Measurements from ENCODE around the gene DGKI. TPM values are rescaled to one million over a fixed set of nuclear protein-coding genes. Genes with fewer than 3 reads are reported as not detected.

Gene DGKI
- total RNA-seq, 5 donors from 2014 or later (not counting 1 experiment from before 2014, with no cell fraction given), result not detected

DNA sequence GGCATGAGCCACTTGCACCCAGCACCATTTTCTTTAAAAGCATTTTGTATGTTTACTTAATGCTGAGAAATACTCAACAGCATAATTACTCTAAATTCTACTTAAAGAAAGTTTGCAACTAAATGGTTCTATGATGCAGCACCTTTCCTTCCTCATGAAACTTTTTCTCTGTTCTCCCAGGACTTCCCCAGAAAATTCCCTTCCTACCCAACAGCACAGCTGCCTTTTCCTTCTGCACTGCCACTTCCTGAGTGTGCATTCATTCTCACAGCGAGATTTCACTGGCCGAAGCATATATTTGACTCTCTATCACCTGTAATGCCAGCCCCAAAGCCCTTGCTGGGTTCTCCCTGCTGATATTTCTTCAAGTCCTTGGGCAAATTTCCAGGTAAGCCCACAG lies 41.5 kb upstream of the DGKI start:
- no peak for ATAC-seq (replicated peaks in 1 of 4)
- WGBS (ENCODE audit: insufficient coverage), result 100% methylated on average over 2 of the region's 2 CpGs
- ChIA-PET POLR2A (interaction anchor here in 1 of 2 donors (0.7 kb wide), 1 partner anchor 1769 kb away, joined by 3 read pairs; no protein-coding TSS in a partner anchor), CTCF (interaction anchor here in 1 of 2 donors (0.6 kb wide), 1 partner anchor 58 kb away, joined by 3 read pairs; no protein-coding TSS in a partner anchor)
- H3K27ac ChIP-seq (ENCODE audit: low read length), result no peak overlapping the region
- no peaks in the 10 kb centered on the region for H3K9me3 ChIP-seq
- no peak overlapping the region for H3K27ac Mint-ChIP-seq
- no peaks in the 10 kb centered on the region for H3K4me1 Mint-ChIP-seq
- DNase-seq, result no peak
- no peaks in the 10 kb centered on the region for H3K4me1 ChIP-seq (ENCODE audit: control insufficient read depth in 1 of 2, extremely low read depth in 1 of 2, insufficient read depth in 2 of 2, low read length in 2 of 2)
- H3K4me3 ChIP-seq (ENCODE audit: control insufficient read depth in 1 of 2, extremely low read depth in 1 of 2, low read length in 1 of 2), result no peak overlapping the region
- peaks cover 37% of the 10 kb centered on the region for H3K36me3 Mint-ChIP-seq
- no peaks in the 10 kb centered on the region for H3K9me3 Mint-ChIP-seq
- H3K36me3 ChIP-seq (ENCODE audit: control insufficient read depth in 2 of 2, extremely low read depth in 1 of 2, insufficient read depth in 1 of 2, low read length in 1 of 2), result peaks cover 0 to 24% of the 10 kb centered on the region in 2 donors
- H3K4me3 Mint-ChIP-seq, result no peak overlapping the region
- H3K27me3 ChIP-seq (replicated peaks in 1 of 2; ENCODE audit: control insufficient read depth in 2 of 2, extremely low read depth in 1 of 2, insufficient read depth in 2 of 2, low read length in 1 of 2), result no peaks in the 10 kb centered on the region
- H3K27me3 Mint-ChIP-seq, result no peaks in the 10 kb centered on the region

DNA sequence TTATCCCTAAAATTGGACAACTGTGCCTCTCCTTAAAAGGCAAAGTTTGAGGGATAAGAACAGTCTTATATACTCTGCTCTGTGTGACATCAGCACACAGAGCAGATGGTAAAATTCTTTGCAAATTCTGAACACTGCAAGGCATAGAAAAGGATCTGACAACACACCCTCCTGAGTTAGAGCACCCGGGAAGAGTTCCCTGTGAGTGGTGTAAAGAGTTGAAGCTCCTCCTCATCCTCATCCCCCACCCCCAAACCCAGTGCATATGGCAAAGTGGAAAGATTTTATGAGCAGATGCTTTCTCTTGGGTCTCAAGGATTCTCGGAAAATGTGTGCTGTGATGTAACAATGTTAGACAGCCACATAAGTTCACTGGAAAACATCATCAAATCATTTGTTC lies 40.0 kb upstream of the DGKI start:
- ChIA-PET POLR2A (no interaction called here), CTCF (no interaction called here)
- H3K27me3 ChIP-seq (replicated peaks in 1 of 2; ENCODE audit: control insufficient read depth in 2 of 2, extremely low read depth in 1 of 2, insufficient read depth in 2 of 2, low read length in 1 of 2), result no peaks in the 10 kb centered on the region
- no peak overlapping the region for H3K4me3 Mint-ChIP-seq
- no peak overlapping the region for H3K27ac Mint-ChIP-seq
- H3K4me1 Mint-ChIP-seq, result no peaks in the 10 kb centered on the region
- ATAC-seq (replicated peaks in 1 of 4) (no peak), DNase-seq (no peak)
- WGBS (ENCODE audit: insufficient coverage), result no CpG with 5 or more reads among the region's 2 CpGs
- H3K4me1 ChIP-seq (ENCODE audit: control insufficient read depth in 1 of 2, extremely low read depth in 1 of 2, insufficient read depth in 2 of 2, low read length in 2 of 2), result no peaks in the 10 kb centered on the region
- peaks cover 45% of the 10 kb centered on the region for H3K36me3 Mint-ChIP-seq
- no peaks in the 10 kb centered on the region for H3K9me3 ChIP-seq
- H3K9me3 Mint-ChIP-seq, result no peaks in the 10 kb centered on the region
- no peaks in the 10 kb centered on the region for H3K27me3 Mint-ChIP-seq
- H3K27ac ChIP-seq (ENCODE audit: low read length), result no peak overlapping the region
- H3K36me3 ChIP-seq (ENCODE audit: control insufficient read depth in 2 of 2, extremely low read depth in 1 of 2, insufficient read depth in 1 of 2, low read length in 1 of 2), result peaks cover 5 to 35% of the 10 kb centered on the region in 2 donors
- H3K4me3 ChIP-seq (ENCODE audit: control insufficient read depth in 1 of 2, extremely low read depth in 1 of 2, low read length in 1 of 2), result no peak overlapping the region

DNA sequence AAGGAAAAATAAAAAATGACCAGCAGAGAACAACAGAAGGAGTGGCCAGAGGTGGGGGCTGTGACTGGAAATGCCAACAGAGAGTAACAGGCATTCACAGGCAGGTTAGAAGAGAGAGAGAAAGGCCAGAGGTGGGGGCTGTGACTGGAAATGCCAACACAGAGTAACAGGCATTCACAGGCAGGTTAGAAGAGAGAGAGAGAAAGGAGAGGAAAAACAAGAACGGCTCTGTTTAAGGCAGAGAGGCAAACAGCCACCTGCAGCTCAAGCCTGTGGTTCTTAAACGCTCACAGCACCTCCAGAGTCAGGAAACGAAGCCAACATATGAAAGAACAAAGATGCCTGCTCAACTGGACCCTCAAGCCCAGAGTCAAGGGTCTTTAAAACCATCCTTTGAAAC lies 39.5 kb upstream of the DGKI start:
- Mint-ChIP-seq H3K4me1 (no peaks in the 10 kb centered on the region), H3K27me3 (no peaks in the 10 kb centered on the region), H3K36me3 (peaks cover 49% of the 10 kb centered on the region), H3K9me3 (no peaks in the 10 kb centered on the region), H3K27ac (peak overlapping the region in 1 of 2 donors; percentile 25), H3K4me3 (no peak overlapping the region)
- H3K27me3 ChIP-seq (replicated peaks in 1 of 2; ENCODE audit: control insufficient read depth in 2 of 2, extremely low read depth in 1 of 2, insufficient read depth in 2 of 2, low read length in 1 of 2), result no peaks in the 10 kb centered on the region
- no peaks in the 10 kb centered on the region for H3K9me3 ChIP-seq
- no peak overlapping the region for H3K4me3 ChIP-seq (ENCODE audit: control insufficient read depth in 1 of 2, extremely low read depth in 1 of 2, low read length in 1 of 2)
- POLR2A ChIA-PET, result interaction anchor here in 1 of 2 donors (0.6 kb wide), 1 partner anchor 131 kb away, joined by 16 read pairs; no protein-coding TSS in a partner anchor
- ATAC-seq (replicated peaks in 1 of 4) (no peak), DNase-seq (no peak)
- no peaks in the 10 kb centered on the region for H3K4me1 ChIP-seq (ENCODE audit: control insufficient read depth in 1 of 2, extremely low read depth in 1 of 2, insufficient read depth in 2 of 2, low read length in 2 of 2)
- 72% methylated on average over 2 of the region's 3 CpGs for WGBS (ENCODE audit: insufficient coverage)
- H3K36me3 ChIP-seq (ENCODE audit: control insufficient read depth in 2 of 2, extremely low read depth in 1 of 2, insufficient read depth in 1 of 2, low read length in 1 of 2), result peaks cover 5 to 38% of the 10 kb centered on the region in 2 donors
- CTCF ChIA-PET, result no interaction called here
- no peak overlapping the region for H3K27ac ChIP-seq (ENCODE audit: low read length)

DNA sequence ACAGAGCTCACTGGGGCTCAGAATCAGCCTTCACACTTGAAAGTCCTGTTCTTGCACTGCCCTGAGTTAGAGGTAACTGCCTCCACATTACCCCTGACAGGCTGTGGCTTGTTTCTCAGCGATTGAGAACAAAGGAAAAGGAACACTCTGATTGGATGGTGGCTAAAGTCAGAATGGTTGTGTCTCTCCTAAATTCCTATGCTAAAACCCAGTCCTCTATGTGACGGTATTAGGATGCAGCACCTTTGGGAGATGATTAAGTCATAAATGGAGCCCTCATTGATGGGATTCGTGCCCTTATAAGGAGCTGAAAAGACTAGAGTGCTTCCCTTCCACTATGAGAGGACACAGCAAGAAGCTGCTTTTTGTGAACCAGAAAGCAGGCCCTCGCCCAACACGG lies 38.9 kb upstream of the DGKI start:
- H3K27me3 Mint-ChIP-seq, result no peaks in the 10 kb centered on the region
- POLR2A ChIA-PET, result interaction anchor here in 1 of 2 donors (0.6 kb wide), 1 partner anchor 131 kb away, joined by 16 read pairs; no protein-coding TSS in a partner anchor
- DNase-seq (no peak), ATAC-seq (replicated peaks in 1 of 4) (no peak)
- no peak overlapping the region for H3K27ac Mint-ChIP-seq
- H3K9me3 Mint-ChIP-seq, result no peaks in the 10 kb centered on the region
- peaks cover 5 to 43% of the 10 kb centered on the region in 2 donors for H3K36me3 ChIP-seq (ENCODE audit: control insufficient read depth in 2 of 2, extremely low read depth in 1 of 2, insufficient read depth in 1 of 2, low read length in 1 of 2)
- peaks cover 48% of the 10 kb centered on the region for H3K36me3 Mint-ChIP-seq
- no peak overlapping the region for H3K4me3 Mint-ChIP-seq
- no peaks in the 10 kb centered on the region for H3K4me1 ChIP-seq (ENCODE audit: control insufficient read depth in 1 of 2, extremely low read depth in 1 of 2, insufficient read depth in 2 of 2, low read length in 2 of 2)
- no peak overlapping the region for H3K27ac ChIP-seq (ENCODE audit: low read length)
- no peaks in the 10 kb centered on the region for H3K9me3 ChIP-seq
- H3K27me3 ChIP-seq (replicated peaks in 1 of 2; ENCODE audit: control insufficient read depth in 2 of 2, extremely low read depth in 1 of 2, insufficient read depth in 2 of 2, low read length in 1 of 2), result no peaks in the 10 kb centered on the region
- no peaks in the 10 kb centered on the region for H3K4me1 Mint-ChIP-seq
- CTCF ChIA-PET, result interaction anchor here in 1 of 2 donors (1.2 kb wide), 1 partner anchor 16 kb away, joined by 4 read pairs; no protein-coding TSS in a partner anchor
- no CpG with 5 or more reads among the region's 5 CpGs for WGBS (ENCODE audit: insufficient coverage)
- H3K4me3 ChIP-seq (ENCODE audit: control insufficient read depth in 1 of 2, extremely low read depth in 1 of 2, low read length in 1 of 2), result no peak overlapping the region

DNA sequence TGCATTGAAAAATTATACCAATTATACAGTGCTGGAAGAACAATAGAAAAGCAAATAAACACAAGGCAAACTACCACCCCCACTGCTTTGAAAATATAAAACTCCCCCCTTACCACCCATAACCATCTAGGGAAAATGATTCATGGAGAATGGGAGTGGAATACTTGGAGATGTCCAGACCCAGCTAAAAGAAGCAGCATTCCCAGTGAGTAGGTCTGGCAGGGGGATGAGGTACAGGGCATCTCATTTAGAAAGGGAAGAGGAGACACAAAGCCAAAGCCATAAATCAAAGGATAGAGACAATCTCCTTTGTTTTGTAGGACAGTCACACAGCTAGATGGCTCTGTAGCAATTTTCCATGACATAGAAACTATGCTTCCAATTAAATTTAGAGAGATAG lies 36.0 kb upstream of the DGKI start:
- H3K9me3 ChIP-seq, result no peaks in the 10 kb centered on the region
- Mint-ChIP-seq H3K4me3 (no peak overlapping the region), H3K9me3 (no peaks in the 10 kb centered on the region), H3K27ac (no peak overlapping the region), H3K4me1 (no peaks in the 10 kb centered on the region), H3K36me3 (peaks cover 71% of the 10 kb centered on the region), H3K27me3 (no peaks in the 10 kb centered on the region)
- no peaks in the 10 kb centered on the region for H3K4me1 ChIP-seq (ENCODE audit: control insufficient read depth in 1 of 2, extremely low read depth in 1 of 2, insufficient read depth in 2 of 2, low read length in 2 of 2)
- no peaks in the 10 kb centered on the region for H3K27me3 ChIP-seq (replicated peaks in 1 of 2; ENCODE audit: control insufficient read depth in 2 of 2, extremely low read depth in 1 of 2, insufficient read depth in 2 of 2, low read length in 1 of 2)
- H3K27ac ChIP-seq (ENCODE audit: low read length), result no peak overlapping the region
- DNase-seq, result no peak
- peaks cover 5 to 67% of the 10 kb centered on the region in 2 donors for H3K36me3 ChIP-seq (ENCODE audit: control insufficient read depth in 2 of 2, extremely low read depth in 1 of 2, insufficient read depth in 1 of 2, low read length in 1 of 2)
- POLR2A ChIA-PET, result no interaction called here
- H3K4me3 ChIP-seq (ENCODE audit: control insufficient read depth in 1 of 2, extremely low read depth in 1 of 2, low read length in 1 of 2), result no peak overlapping the region
- no peak for ATAC-seq (replicated peaks in 1 of 4)
- CTCF ChIA-PET, result no interaction called here

DNA sequence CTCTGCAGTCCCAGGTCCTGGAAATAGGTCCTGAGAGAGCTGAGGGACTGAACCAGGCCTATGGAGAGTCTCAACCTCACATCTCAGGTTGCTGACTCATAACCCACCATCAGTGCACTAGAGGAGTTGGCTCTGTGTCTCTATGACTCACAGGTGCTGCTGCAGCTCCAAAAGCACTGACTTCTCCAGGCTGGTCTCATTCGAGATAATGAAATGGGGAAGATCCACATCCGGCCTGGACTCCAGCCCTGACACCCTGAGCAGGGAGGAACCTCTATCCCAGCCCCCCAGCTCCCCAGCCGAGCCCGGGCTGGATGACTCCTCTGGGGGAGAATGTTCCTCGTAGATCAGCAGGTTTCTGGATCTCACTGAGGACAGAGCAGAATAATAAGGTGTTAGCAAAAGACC lies 35.5 kb upstream of the DGKI start:
- ATAC-seq (replicated peaks in 1 of 4) (no peak), DNase-seq (no peak)
- Mint-ChIP-seq H3K36me3 (peaks cover 73% of the 10 kb centered on the region), H3K4me1 (no peaks in the 10 kb centered on the region), H3K27me3 (no peaks in the 10 kb centered on the region), H3K27ac (no peak overlapping the region), H3K9me3 (no peaks in the 10 kb centered on the region), H3K4me3 (no peak overlapping the region)
- WGBS (ENCODE audit: insufficient coverage), result no CpG with 5 or more reads among the region's 5 CpGs
- Histone ChIP-seq H3K27me3 (replicated peaks in 1 of 2; ENCODE audit: control insufficient read depth in 2 of 2, extremely low read depth in 1 of 2, insufficient read depth in 2 of 2, low read length in 1 of 2) (no peaks in the 10 kb centered on the region), H3K27ac (ENCODE audit: low read length) (no peak overlapping the region), H3K9me3 (no peaks in the 10 kb centered on the region), H3K4me1 (ENCODE audit: control insufficient read depth in 1 of 2, extremely low read depth in 1 of 2, insufficient read depth in 2 of 2, low read length in 2 of 2) (no peaks in the 10 kb centered on the region), H3K4me3 (ENCODE audit: control insufficient read depth in 1 of 2, extremely low read depth in 1 of 2, low read length in 1 of 2) (no peak overlapping the region), H3K36me3 (ENCODE audit: control insufficient read depth in 2 of 2, extremely low read depth in 1 of 2, insufficient read depth in 1 of 2, low read length in 1 of 2) (peaks cover 5 to 67% of the 10 kb centered on the region in 2 donors)
- POLR2A ChIA-PET, result no interaction called here
- CTCF ChIA-PET, result no interaction called here

Data from T-cell (primary cell).